GM12875 (cell line): ENCODE results near the gene ZNRF1.

Experiments used
- H3K4me3 ChIP-seq: one replicate; pipeline ENCODE4 v1.5.1; 2011; ENCODE audit warnings: low read depth, low read length, control low read depth
- TF ChIP-seq, protein P1 (sequence below): IDR thresholded peaks from 2 replicates; pipeline ENCODE4 v1.5.1; 2011; ENCODE audit warnings: low read depth, mild to moderate bottlenecking, control low read depth, inconsistent platforms, low read length, moderate library complexity, borderline replicate concordance; ENCODE audit not compliant: insufficient read depth

ZNRF1 gene

DNA sequence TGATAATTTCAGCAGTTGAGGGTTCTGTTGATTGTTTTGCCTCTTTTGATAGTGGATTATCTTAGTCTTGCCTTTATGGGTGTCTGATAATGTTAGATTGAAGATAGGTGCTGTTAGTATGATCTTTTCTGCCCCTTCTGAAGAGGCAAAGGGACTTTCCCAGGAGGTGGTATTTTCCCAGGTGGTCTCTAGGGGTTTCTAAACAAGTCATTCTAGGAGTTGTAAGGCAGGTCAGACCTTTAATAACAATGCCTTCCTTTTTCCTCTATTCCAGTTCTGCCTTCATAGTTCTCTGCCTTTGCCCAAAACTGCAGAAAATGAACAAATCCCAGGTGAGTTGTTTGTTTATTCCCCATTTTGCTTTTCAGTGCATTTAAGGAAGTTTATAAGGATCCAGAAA lies 153.8 kb downstream of the ZNRF1 start:
- H3K4me3 ChIP-seq, result no peak overlapping the region
- TF ChIP-seq, protein P1, sequence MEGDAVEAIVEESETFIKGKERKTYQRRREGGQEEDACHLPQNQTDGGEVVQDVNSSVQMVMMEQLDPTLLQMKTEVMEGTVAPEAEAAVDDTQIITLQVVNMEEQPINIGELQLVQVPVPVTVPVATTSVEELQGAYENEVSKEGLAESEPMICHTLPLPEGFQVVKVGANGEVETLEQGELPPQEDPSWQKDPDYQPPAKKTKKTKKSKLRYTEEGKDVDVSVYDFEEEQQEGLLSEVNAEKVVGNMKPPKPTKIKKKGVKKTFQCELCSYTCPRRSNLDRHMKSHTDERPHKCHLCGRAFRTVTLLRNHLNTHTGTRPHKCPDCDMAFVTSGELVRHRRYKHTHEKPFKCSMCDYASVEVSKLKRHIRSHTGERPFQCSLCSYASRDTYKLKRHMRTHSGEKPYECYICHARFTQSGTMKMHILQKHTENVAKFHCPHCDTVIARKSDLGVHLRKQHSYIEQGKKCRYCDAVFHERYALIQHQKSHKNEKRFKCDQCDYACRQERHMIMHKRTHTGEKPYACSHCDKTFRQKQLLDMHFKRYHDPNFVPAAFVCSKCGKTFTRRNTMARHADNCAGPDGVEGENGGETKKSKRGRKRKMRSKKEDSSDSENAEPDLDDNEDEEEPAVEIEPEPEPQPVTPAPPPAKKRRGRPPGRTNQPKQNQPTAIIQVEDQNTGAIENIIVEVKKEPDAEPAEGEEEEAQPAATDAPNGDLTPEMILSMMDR, result no peak

DNA sequence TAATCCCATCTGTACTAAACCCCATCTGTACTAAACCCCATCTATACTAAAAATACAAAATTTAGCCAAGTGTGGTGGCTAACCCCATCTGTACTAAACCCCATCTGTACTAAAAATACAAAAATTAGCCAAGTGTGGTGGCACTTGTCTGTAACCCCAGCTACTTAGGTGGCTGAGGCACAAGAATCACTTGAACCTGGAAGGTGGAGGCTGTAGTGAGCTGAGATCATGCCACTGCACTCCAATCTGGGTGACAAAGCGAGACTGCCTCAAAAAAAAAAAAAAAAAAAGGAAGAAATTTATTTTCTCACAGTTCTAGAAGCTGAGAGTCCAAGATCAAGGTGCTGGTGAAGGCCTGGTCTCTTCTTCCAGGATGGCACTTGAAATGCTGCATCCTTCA lies 161.6 kb downstream of the ZNRF1 start:
- no peak overlapping the region for H3K4me3 ChIP-seq
- TF ChIP-seq, protein P1, result no peak
